NOMO-1 (cell line): ENCODE measurements around the gene FAM98B.
A peak's percentile ranks its signal among the peaks of the same experiment; 100 is the strongest.
"Not testable (repeated sequence)": the region's sequence is repeated elsewhere in the genome, so short reads cannot be mapped to it uniquely, and the experiment has no call there.

Source experiments
- DNase-seq, 2 experiments: peaks; one replicate each; lab custom pipeline; 2025; ENCODE audit not compliant: unreplicated experiment in 2 of 2; lab: John Stamatoyannopoulos, UW

Gene FAM98B

GRCh38 chr15:38453971-38454695, at the start of gene FAM98B:
Gene FAM98B, plus strand, starts transcription at chr15:38454127. Its CDS starts 35 bp downstream, at chr15:38454162.
- peak; percentile 61 to 80 for DNase-seq

DNA sequence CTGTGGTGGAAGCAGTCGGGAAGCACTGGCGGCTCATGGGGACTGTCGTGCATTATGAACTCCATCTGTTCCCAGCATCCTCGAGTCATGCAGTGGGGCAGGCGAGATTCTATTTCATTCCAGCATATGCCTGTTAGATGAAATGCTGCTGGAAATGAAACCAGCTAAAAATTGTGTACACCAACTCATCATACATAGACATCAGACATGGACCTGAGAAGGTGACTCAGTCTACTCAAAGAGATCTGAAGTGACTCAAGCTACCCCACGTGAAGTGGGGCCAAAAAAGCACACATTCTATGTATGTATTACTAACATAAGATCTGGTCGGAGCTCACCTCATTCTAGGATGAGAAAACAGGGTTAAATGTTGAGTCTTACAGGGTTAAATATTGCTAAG, 47.5 kb upstream of the FAM98B start:
- DNase-seq = no peak

- DNase-seq = no peak
Observed at GRCh38 chr15:38408576-38408975, 45.4 kb upstream of the FAM98B start.

DNA sequence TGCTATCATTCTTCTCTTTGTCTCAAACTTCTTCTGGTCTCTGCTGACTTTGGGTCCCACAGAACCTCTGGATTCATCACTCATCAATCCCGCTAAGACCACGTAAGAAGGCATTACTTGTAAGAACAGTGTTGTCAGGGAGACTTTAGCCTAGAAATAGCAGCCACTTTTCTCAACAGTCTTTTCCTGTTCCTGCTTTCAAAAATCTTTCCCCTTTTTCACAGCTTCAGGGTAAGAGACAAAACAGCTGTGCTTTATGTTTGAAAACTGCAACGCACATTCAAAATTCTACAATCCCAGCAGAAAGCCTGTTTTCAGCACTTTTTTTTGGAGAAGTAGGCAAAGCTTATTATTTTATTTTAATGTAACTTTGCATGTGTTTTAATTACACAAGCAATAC, 42.0 kb upstream of the FAM98B start:
- DNase-seq = peak in 1 of 2 experiments; percentile 24

DNA sequence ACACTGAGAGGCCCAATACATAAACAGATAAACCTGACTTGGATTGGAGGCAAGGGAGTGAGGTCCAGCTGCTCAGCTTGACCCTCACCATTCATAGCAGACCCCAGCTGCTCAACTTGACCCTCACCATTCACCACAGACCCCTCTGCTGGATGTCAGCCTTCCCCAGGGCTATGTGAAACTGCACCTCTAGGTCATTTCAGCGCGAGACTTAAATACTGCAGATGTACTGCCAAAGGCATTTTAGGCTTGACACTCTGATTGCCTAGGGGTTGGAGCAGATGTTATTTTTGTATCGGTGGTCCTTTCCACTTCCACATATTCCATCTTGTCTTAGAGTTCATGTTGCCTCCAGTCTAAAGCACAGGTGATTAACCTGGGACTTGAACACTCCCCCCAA, 41.5 kb upstream of the FAM98B start:
- no peak for DNase-seq

- DNase-seq = peak; percentile 17 to 39
Observed at GRCh38 chr15:38414357-38414756, 39.6 kb upstream of the FAM98B start.

GRCh38 chr15:38421069-38421690, 32.7 kb upstream of the FAM98B start:
- DNase-seq = no peak

DNA sequence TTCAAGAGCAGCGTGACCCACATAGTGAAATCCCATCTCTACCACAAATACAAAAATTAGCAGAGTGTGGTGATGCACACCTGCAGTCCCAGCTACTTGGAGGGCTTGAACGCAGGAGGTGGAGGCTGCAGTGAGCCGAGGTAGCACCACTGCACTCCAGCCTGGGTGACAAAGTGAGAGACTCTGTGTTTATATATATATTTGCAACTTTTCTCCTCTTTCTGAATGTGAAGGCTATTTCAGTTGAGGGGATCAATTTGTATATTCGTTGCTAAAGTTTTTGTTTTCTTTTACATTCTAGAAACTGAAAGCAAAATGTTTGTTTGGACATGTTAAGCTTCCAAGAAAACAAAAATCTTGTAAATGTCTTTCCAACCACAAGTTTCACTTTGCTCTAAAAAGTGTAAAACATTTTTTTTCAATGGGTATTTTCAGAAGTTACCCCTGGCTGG, 29.8 kb upstream of the FAM98B start:
- no peak for DNase-seq

DNA sequence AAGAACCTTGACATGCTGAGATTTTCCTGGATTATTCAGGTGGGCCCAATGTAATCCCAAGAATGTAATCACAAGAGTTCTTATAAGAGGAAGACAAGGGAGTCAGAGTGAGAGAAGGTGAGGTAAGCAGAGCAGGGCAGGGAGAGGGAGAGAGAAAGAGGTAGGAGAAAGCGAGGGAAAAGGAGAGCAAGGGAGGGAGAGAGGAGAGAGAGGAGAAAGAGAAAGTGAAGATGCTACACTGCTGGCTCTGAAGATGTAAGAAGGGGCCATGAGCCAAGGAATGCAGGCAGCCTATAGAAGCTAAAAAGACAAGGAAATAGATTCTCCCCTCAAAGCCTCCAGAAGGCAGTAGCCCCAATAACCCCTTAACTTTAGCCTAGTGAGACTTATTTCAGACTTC, 28.7 kb upstream of the FAM98B start:
- DNase-seq = no peak

DNA sequence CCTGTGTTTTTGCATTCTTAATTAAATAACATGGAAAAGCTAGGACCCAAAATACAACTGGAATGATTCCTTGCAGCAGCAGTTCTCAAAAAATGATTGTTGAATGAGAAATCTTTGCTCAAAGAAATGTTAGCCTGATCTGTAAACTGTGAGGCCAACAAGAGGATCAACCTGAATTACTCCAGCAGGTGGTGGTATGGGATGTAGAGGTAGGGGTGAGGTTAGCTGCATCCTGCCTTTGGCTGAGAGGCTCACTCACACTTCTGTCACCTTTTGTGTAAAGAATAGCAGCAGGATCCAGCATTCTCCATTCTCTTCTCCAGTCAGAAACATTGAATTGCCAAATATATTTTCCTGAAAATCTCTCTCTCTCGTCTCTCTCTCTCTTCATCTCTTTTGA, 26.5 kb upstream of the FAM98B start:
- no peak for DNase-seq

- DNase-seq = no peak
Observed at GRCh38 chr15:38430106-38430760, 23.7 kb upstream of the FAM98B start.

GRCh38 chr15:38436993-38437392, 16.9 kb upstream of the FAM98B start:
- no peak for DNase-seq

DNA sequence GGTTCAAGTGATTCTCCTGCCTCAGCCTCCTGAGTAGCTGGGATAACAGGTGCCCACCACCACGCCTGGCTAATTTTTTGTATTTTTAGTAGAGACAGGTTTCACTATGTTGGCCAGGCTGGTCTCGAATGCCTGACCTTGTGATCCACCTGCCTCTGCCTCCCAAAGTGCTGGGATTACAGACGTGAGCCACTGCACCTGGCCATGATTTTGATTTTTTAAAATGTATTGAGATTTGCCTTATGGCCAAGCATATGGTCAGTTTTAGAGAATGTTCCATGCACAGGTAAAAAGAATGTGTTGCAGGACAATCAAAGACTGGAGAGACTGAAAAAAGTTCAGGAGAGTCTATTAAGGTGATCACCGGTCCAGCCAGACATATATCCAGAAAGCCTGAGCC, 16.3 kb upstream of the FAM98B start:
- DNase-seq = not testable (repeated sequence)

- DNase-seq = peak in 1 of 2 experiments; percentile 60
Observed at GRCh38 chr15:38438031-38438986, 15.6 kb upstream of the FAM98B start.

DNA sequence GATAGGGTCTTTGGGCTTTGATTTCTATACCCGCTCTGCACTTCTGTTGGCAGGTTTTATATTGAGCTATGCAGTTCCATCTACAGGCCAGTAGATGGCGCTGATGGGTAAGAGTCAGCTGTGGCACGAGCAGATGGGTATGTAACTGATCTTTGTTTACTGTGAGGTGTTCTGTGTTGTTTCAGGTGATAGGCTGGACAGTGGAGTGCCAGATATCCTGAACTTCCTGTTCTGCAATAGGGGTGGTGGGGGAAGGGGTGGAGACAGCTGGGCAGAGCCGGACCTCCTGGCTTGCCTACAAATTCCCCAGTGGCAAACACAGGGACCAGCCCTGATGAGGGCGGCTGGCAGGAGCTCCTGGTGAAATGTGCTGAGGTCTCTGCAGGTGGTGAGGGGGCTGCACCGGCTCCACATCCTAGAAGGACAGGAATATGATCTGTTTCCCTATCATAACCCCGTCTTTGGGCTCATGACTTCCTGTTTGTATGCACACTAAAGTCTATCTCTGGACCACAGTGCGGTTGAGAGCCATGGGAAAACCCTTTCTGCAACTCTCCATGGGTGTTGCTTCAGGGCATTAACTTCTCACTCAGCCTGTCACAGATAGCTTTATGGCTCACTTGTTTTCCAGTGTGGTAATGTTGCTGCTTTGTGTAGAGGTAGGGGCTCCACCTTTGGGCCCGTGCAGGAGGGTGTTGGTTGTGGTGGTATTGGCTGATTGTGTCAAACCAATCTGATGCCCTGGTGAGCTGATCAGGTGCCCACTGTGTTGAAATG, 13.4 kb upstream of the FAM98B start:
- DNase-seq = peak; percentile 41 to 44

- no peak for DNase-seq
Observed at GRCh38 chr15:38441130-38441519, 12.8 kb upstream of the FAM98B start.

DNA sequence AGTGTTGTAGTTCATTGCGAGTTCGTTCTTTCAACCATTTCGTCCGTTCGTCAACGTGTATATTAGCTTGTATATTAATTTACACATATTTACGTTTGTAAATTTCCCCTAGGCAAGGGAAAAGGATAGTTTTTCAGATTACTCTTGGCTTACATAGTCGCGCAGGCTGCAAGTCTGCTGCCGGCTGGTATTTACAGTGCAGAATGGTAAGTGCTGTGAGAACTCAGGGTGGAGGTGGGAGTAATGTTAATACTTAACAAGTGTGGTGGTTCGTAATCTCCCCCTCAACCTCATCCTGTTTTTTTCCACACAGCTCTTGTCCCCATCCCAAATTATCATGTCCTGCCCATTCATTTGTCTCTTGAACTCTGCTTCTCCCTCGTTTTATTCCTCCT, 766 bp downstream of the FAM98B start:
- no peak for DNase-seq

GRCh38 chr15:38455092-38455491, 1.2 kb downstream of the FAM98B start:
- peak in 1 of 2 experiments; percentile 32 for DNase-seq

DNA sequence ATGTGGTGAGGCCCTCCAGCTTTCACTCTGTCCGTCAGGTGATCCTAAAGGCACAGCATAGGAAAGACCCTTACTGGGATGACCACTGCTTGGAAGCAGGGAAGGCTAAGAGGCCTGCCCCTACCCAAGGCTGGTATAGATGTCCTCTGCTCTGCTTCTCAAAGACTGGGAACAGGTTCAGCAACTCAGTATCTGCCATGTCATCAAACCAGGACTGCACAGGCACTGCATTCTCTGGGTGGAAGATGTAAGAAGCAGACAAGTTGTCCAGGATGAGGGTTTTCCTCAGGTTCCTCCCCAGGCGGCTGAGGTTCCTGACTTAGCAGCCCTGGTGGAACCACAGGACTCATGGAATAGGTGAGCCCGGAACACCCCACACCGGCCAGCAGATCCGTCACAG, 4.7 kb downstream of the FAM98B start:
- DNase-seq = no peak

GRCh38 chr15:38459480-38459879, 5.6 kb downstream of the FAM98B start:
- DNase-seq = no peak
